Islet of Langerhans (tissue), 1 donor: ENCODE measurements around the gene NEMP2.

ENCODE experiments used
- FAIRE-seq: peaks from one replicate; lab custom pipeline; 2011; peaks lifted over from hg19 to GRCh38; lab: Jason Lieb, UNC

NEMP2 gene

DNA sequence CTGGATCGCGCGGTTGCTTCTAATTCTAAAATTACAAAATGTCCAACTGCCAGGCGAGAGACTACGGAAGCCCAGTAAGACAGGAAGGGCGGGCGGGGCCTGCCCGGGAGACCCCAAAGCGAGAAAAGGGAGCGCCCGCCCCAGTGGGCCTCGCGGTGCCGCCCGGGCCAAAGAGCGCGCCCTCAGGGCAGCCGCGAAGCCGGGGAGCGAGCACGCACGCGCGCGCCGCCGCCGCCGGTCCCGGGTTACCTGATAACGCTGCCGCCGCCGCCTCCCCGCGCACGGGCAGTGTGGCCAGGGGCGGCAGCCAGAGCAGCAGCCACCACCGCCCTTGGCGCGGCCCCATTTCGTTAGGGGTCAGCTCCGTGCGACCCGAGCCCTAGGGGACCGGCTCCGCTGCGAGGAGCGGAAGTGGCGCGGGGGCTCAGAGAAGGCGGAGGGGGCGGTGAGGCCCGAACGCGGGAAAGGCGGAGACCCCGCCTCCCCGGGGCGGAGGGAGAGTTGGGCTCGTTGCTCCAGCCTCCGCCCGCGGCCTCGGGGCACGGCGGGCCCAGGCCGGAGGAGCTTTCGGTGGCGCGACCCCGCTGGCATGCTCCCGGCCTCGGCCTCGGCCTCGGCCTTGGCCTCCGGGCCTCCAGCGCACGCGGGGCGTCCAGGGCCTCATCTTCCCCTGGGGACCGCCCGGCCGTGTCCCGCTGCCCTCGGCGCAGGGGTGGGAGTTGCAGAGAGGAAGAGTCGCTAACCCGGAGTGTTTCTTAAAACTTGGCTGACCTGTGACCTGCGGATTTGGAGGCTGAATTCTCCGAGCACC is at the start of gene NEMP2:
NEMP2 (minus strand) TSS at position 413 of the 811 bp plus-strand sequence; CDS start at position 346, 67 bp downstream.
- FAIRE-seq = no peak

DNA sequence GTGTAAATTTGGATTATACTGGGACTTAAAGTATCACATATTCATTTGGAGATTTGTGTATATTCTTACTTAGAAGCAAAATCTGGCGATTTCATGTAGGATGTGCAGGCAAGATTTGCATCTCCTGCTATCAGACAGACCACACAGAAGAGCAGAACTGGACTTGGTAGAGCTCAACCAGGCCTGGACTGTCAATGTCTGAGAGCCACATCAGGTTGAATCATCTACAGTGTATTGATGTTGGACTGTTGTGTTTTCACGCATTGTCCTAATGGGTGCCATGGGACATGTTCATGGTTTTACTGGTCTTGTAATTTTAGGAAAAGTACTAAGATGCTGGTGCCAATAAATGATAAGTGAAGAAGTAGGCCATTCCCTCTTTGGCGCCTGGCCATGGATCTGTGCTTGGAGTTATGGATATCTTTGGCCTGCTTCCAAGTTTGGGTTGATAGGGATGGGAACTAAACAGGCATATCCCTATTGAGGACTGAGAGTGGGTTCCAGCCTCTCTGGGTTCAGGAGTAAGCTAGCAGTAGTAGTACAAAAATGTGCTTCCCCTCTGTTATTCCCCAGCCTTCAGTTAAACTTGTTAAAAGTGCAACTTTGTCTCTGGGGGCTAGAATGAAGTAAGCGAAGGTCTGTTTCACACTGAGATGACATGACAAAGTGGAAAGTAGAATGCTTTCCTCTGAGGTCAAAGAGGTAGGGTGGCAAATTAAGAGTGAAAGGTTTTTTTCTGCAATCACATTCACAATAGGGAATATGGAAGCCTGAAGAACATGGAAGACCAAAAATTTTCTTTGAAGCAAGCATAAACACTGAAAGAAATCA is 49.2 kb upstream of the NEMP2 start:
- no peak for FAIRE-seq

GRCh38 chr2:190582736-190583506 is 48.4 kb upstream of the NEMP2 start:
- FAIRE-seq = no peak

GRCh38 chr2:190582019-190582418 is 47.5 kb upstream of the NEMP2 start:
- FAIRE-seq = no peak

- FAIRE-seq = no peak
Measured at GRCh38 chr2:190579915-190580846, 45.7 kb upstream of the NEMP2 start.

DNA sequence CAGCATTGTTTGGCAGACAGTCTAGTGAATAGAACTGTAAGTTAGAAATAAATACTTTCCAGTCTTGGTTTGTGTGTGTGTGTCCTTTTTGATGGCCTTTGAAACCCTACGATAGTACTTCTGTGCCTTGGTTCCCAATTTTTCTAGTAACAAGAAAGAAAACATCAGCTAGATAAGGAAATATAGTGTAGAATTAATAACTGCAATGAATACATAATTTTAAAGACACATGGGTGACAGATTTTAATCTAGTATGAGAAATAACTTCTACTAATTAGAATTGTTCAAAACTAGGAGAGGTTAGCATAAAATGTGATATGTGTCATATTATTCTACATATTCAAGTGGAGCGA is 44.5 kb upstream of the NEMP2 start:
- FAIRE-seq = no peak

GRCh38 chr2:190578158-190579057 is 43.9 kb upstream of the NEMP2 start:
- FAIRE-seq = no peak

GRCh38 chr2:190576573-190576972 is 42.1 kb upstream of the NEMP2 start:
- FAIRE-seq = no peak

DNA sequence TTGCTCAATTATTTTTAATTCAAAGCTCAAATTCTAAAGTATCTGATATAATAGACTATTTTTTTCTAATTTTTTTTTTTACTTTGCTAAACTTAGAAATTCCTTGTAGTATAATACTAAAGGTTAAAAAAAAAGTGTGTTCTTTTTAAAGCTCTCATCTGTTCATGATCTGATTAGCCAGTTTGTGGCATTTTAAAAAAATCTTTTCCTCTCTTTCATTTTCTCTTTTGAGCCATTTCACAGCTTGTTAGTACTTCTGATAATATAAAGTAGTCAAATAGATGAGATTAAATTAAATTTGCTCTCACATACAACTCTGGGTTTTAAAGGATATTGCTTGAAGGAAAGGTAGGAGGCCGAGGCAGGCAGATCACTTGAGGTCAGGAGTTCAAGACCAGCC is 40.7 kb upstream of the NEMP2 start:
- no peak for FAIRE-seq

GRCh38 chr2:190574169-190574568 is 39.6 kb upstream of the NEMP2 start:
- peak; percentile 47 for FAIRE-seq

DNA sequence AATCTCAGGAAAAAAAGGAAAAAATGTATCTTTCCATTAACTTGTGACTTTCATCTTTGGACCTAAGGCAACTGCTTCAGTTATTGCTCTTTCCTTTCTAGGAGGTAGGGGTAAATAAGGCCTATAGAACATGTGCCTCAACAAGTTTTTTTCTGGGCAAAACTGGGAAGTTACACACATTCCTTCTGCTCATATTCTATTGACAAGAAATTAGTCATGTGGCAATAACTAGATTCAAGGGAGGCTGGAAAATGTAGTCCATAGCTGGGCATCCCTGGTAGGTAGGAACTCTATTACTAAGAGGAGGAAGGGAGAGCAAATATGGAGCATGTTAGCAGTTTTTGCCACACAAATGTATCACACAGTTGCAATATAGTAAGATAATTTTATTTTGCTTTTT is 37.7 kb upstream of the NEMP2 start:
- FAIRE-seq = no peak

DNA sequence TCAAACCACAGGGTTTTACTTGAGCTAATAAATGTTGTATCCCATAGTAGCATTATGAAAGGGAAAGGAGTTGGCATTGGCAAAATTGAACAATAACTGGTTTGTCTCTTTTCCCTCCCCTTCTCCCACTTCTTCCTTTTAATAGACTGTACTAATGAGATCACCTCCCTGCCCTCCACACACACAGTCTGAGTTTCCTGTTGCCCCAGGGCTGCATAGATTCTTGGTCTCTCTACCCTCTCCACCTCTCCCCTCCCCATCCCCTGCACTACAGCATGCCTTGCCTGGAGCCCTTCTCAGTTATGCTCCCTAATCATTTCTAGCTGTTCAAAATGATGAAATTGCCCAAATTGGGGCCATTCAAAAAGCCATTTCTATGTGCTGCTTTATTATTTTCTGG is 37.2 kb upstream of the NEMP2 start:
- FAIRE-seq = no peak

GRCh38 chr2:190570871-190571270 is 36.3 kb upstream of the NEMP2 start:
- no peak for FAIRE-seq

DNA sequence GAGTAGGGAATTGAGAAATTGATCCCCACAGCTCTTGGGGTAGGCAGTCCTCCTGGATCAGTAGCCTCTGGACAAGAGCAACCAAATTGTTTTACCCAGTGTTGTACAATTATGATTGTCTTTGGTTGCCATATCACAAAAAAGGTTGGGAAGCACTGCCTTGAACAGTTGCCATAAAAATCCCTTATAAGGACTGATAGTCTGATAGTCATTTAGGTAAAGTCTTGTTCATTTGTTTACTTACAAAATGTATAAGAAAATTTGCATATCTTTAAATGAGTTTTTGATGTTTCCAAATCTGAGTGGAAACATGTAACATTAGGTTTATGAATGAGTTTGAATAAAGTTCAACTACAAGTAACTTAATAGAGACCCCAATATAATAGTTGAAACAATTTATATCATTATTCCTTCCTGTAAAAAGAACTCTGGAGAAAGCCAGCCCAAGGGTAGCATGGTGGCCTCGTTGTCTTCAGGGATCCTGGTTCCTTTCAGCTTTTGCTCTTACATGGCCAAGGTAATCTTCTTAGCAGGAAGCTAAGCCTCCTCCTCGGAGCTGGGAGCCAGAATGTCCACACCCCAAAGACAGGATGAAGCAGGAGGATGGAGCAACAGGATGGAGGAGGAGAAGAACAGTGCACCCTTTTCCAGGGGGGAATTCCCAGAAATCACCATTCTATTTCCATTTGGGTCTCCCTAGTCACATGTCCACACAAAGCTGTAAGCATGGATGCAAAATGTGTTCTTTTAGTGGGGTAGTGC is 35.7 kb upstream of the NEMP2 start:
- no peak for FAIRE-seq

DNA sequence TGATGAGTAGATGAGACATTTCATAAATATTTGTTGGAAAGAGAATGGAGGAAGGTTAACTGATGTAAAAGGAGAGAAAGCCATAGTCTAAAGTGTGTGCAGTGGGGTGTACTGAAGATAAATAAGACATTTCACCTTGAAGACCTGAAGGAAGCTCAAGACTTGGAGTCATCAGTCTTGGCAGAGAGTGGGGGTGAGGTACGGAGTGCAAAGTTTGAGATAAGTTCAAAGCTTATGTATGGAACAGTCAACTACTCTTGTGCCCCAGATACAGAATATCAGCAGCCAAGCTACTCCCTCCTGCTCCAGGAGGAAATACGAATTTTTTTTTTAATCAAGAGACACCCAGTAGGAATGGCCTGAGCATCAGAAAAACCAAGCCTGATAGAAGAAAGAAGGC is 30.3 kb upstream of the NEMP2 start:
- FAIRE-seq = no peak

GRCh38 chr2:190563646-190564045 is 29.1 kb upstream of the NEMP2 start:
- FAIRE-seq = no peak

DNA sequence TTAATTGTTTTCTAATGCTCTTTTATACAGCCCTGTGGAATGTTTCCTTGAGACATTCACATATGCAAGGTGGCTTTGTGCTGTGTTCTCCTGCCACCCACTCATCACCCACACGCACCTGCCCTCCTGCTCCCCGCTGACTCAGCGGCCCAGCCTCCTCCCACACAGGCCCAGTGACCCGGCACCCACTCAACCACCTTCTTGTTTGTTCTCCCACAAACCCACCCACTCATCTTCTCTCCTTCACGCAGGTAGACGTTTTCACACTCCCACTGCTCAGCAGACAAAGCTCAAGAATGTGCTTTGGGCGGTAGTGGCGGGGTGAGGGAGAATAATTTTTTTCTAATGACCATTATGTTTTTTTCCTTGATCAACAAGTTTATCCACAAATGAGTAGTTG is 28.6 kb upstream of the NEMP2 start:
- no peak for FAIRE-seq

GRCh38 chr2:190562121-190562520 is 27.6 kb upstream of the NEMP2 start:
- FAIRE-seq = no peak

DNA sequence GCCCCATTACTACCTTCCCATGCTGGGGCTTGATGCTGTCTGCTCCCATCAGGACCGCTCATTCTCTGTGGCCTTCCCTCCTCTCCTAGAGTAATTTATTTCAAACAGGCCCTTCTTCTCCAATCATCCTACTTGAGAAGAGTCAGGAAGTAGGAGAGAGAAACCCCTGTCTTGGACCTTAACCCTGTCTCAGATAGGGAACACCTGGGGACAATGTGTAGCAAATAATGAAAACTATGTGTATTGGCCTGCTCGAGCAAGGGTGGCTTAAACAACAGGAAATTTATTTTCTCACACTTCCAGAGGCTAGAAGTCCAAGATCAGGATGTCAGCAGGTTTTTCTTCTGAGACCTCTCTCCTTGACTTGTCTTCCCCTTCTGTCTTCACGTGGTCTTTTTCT is 26.6 kb upstream of the NEMP2 start:
- no peak for FAIRE-seq
